ENCODE data around the gene CAPZB.

DNA sequence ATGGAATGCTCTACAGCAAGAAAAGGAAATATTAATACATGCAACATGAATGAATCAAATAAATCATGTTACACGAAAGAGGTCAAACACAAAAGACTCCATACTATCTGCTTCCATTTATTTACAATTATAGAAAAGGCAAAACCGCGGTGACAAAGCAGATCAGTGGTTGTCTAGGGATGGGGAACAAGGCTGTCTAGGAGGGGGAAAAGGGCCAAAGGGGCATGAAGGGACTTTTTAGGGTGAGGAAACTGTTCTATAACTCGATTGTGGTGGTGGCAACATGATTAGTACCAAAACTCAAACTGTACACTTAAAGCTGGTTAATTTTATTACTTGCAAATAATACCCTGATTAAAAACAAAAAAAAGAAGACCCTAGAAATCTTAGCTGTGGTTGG is 20.6 kb downstream of the CAPZB start:
- TF ChIP-seq POLR2AphosphoS5 (IDR thresholded peaks at IDR 0.05; ENCODE audit: low read depth, low read length) (no peak), REST (IDR thresholded peaks at IDR 0.05; ENCODE audit: insufficient read depth in 1 of 2, low read depth in 2 of 2, low read length in 2 of 2) (no peak), TAF1 (IDR thresholded peaks at IDR 0.05; ENCODE audit: borderline replicate concordance, insufficient read depth, low read length) (no peak), SIN3A (IDR thresholded peaks at IDR 0.05; ENCODE audit: borderline replicate concordance, insufficient read depth, low read length) (no peak)
